ENCODE data around the gene TEAD1. TPM values are rescaled to one million over a fixed set of nuclear protein-coding genes. Genes with fewer than 3 reads are reported as not detected.

TEAD1 gene
- total and polyA plus RNA-seq, 9 of the 15 experiments (the other 6 are each of a cell fraction or from before 2014, with no cell fraction given): 1.7 to 17.7 (median 10.8) TPM

DNA sequence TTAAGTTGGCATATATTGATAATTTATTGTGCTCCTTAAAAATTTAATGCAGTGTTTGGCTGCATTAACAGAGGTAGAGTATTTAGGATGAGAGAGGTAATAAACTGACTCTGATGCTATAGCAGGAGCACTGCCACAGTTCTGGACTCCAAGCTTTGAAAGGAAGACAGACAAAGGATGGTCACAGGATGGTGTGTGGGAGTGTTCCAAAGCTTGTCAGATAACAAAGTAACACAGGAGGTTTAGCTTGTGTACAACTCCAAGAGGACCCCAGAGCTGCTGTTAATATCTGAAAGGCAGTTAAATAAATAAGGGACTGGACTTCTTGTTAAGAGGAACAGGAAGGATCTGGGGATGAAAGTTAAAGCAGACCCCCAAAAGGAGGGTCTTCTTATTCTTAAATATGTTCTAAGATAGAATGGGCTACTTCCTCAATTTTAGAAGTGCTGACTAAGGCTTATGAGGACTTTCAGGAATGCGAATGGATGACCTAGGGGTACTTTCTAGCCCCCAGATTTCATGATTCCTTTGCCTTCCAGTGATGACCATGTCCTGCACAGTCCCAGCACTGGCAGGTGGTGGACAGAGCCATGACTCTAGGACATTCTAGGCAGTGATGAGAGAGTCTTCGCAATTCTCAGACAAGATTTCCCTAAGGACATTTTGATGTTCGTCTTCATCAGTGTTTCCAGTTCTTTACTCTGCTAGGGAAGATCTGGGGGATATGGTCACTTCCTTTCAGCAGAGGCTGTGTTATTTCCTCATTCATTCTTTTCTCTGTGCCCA, 185.8 kb downstream of the TEAD1 start (continued):
- TF ChIP-seq, protein P1, sequence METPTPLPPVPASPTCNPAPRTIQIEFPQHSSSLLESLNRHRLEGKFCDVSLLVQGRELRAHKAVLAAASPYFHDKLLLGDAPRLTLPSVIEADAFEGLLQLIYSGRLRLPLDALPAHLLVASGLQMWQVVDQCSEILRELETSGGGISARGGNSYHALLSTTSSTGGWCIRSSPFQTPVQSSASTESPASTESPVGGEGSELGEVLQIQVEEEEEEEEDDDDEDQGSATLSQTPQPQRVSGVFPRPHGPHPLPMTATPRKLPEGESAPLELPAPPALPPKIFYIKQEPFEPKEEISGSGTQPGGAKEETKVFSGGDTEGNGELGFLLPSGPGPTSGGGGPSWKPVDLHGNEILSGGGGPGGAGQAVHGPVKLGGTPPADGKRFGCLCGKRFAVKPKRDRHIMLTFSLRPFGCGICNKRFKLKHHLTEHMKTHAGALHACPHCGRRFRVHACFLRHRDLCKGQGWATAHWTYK (CRISPR knock-in tag; IDR thresholded peaks at IDR 0.05): no peak
- TF ChIP-seq ZNF197 (CRISPR knock-in tag; IDR thresholded peaks at IDR 0.05; ENCODE audit: low read depth) (no peak), ZNF143 (CRISPR knock-in tag; IDR thresholded peaks at IDR 0.05) (no peak), ZNF282 (CRISPR knock-in tag; IDR thresholded peaks at IDR 0.05) (no peak), CREBBP (IDR thresholded peaks at IDR 0.05; ENCODE audit: low read depth, low read length) (no peak), CEBPB (tag; IDR thresholded peaks at IDR 0.05) (no peak), TCFL5 (CRISPR knock-in tag; conservative IDR thresholded peaks at IDR 0.05) (no peak), ADNP (tag; IDR thresholded peaks at IDR 0.05) (no peak), ZNF644 (tag; IDR thresholded peaks at IDR 0.05; ENCODE audit: low read depth) (no peak), ZZZ3 (IDR thresholded peaks at IDR 0.05) (no peak), ZNF311 (CRISPR knock-in tag; IDR thresholded peaks at IDR 0.05) (no peak), HDAC8 (tag; IDR thresholded peaks at IDR 0.05) (no peak), HNRNPUL1 (IDR thresholded peaks at IDR 0.05; ENCODE audit: low read length) (no peak), ZNF175 (CRISPR knock-in tag; IDR thresholded peaks at IDR 0.05; ENCODE audit: low read depth) (no peak), ELF2 (CRISPR knock-in tag; IDR thresholded peaks at IDR 0.05) (peak; percentile 13; the same call in 1 of the 2 replicates), POLR3A (IDR thresholded peaks at IDR 0.05; ENCODE audit: borderline replicate concordance, extremely low read depth, insufficient read depth, insufficient read length) (no peak)
- TF ChIP-seq, protein P2, sequence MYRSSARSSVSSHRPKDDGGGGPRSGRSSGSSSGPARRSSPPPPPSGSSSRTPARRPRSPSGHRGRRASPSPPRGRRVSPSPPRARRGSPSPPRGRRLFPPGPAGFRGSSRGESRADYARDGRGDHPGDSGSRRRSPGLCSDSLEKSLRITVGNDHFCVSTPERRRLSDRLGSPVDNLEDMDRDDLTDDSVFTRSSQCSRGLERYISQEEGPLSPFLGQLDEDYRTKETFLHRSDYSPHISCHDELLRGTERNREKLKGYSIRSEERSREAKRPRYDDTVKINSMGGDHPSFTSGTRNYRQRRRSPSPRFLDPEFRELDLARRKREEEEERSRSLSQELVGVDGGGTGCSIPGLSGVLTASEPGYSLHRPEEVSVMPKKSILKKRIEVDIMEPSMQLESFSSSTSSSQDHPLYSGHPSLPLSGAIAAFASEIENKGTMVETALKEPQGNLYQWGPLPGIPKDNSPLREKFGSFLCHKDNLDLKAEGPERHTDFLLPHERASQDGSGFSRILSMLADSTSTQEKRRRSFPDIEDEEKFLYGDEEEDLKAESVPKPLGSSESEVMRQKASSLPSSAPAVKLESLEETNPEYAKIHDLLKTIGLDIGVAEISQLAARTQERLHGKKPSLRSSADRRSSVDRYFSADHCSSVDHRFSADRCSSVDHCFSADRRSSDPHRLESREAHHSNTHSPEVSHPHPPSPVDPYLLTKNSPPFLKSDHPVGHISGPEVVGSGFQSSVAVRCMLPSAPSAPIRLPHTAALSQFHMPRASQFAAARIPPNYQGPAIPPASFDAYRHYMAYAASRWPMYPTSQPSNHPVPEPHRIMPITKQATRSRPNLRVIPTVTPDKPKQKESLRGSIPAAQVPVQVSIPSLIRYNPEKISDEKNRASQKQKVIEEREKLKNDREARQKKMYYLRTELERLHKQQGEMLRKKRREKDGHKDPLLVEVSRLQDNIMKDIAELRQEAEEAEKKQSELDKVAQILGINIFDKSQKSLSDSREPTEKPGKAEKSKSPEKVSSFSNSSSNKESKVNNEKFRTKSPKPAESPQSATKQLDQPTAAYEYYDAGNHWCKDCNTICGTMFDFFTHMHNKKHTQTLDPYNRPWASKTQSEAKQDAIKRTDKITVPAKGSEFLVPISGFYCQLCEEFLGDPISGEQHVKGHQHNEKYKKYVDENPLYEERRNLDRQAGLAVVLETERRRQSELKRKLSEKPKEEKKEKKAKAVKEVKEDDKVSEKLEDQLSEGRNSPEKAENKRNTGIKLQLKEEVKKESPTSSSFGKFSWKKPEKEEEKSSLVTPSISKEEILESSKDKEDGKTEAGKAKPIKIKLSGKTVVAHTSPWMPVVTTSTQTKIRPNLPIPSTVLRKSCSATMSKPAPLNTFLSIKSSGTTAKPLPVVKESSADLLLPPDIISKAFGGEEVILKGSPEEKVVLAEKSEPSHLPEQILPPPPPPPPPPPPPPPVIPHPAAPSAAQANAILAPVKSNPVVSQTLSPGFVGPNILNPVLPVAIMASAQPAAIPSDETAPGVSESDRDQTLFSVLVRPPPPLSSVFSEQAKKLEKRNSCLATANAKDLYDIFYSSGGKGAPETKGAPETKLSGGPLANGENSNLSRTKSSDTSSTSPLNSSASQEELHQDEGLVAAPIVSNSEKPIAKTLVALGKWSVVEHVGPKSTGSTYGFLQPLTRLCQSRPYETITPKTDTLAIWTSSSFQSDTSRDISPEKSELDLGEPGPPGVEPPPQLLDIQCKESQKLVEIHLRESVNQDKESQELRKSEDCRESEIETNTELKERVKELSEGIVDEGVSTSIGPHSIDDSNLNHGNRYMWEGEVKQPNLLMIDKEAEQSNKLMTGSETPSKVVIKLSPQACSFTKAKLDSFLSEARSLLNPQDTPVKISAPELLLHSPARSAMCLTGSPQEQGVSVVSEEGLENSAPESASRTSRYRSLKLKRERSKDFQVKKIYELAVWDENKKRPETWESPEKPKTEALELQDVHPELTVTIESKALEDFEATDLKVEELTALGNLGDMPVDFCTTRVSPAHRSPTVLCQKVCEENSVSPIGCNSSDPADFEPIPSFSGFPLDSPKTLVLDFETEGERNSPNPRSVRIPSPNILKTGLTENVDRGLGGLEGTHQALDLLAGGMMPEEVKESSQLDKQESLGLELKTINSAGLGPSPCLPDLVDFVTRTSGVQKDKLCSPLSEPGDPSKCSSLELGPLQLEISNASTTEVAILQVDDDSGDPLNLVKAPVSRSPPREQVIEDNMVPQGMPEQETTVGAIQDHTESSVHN (IDR thresholded peaks at IDR 0.05; ENCODE audit: borderline replicate concordance in 1 of 2, low read depth in 1 of 2): no peak
- TF ChIP-seq, protein P3, sequence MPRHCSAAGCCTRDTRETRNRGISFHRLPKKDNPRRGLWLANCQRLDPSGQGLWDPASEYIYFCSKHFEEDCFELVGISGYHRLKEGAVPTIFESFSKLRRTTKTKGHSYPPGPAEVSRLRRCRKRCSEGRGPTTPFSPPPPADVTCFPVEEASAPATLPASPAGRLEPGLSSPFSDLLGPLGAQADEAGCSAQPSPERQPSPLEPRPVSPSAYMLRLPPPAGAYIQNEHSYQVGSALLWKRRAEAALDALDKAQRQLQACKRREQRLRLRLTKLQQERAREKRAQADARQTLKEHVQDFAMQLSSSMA (CRISPR knock-in tag; IDR thresholded peaks at IDR 0.05): no peak
